GM19035 (cell line): ENCODE results near the gene VAV3.

Experiments used
- ATAC-seq: cut with Tn5 transposase; IDR thresholded peaks from one replicate; pipeline ENCODE4 v1.9.1; 2021; ENCODE audit not compliant: unreplicated experiment

The VAV3 gene

GRCh38 chr1:107803579-107803978, 161.4 kb downstream of the VAV3 start:
- no peak for ATAC-seq

- no peak for ATAC-seq
Observed at GRCh38 chr1:107802654-107803053, 162.3 kb downstream of the VAV3 start.

GRCh38 chr1:107795994-107796393, 169.0 kb downstream of the VAV3 start:
- no peak for ATAC-seq

GRCh38 chr1:107795441-107795840, 169.5 kb downstream of the VAV3 start:
- ATAC-seq, result no peak

- ATAC-seq, result no peak
Observed at GRCh38 chr1:107794571-107794970, 170.4 kb downstream of the VAV3 start.

- no peak for ATAC-seq
Observed at GRCh38 chr1:107793896-107794453, 171.0 kb downstream of the VAV3 start.

GRCh38 chr1:107791348-107791747, 173.6 kb downstream of the VAV3 start:
- ATAC-seq, result no peak

- no peak for ATAC-seq
Observed at GRCh38 chr1:107789817-107790524, 175.0 kb downstream of the VAV3 start.

- no peak for ATAC-seq
Observed at GRCh38 chr1:107788206-107789202, 176.5 kb downstream of the VAV3 start.

- no peak for ATAC-seq
Observed at GRCh38 chr1:107787299-107787698, 177.7 kb downstream of the VAV3 start.

GRCh38 chr1:107786203-107786845, 178.7 kb downstream of the VAV3 start:
- ATAC-seq, result no peak

- ATAC-seq, result no peak
Observed at GRCh38 chr1:107785496-107786202, 179.3 kb downstream of the VAV3 start.

- ATAC-seq, result no peak
Observed at GRCh38 chr1:107782217-107782845, 182.6 kb downstream of the VAV3 start.

GRCh38 chr1:107781245-107781644, 183.7 kb downstream of the VAV3 start:
- ATAC-seq, result no peak

GRCh38 chr1:107777664-107778047, 187.3 kb downstream of the VAV3 start:
- ATAC-seq, result peak; percentile 18

- ATAC-seq, result peak; percentile 86
Observed at GRCh38 chr1:107776900-107777663, 187.9 kb downstream of the VAV3 start.

- no peak for ATAC-seq
Observed at GRCh38 chr1:107771377-107771776, 193.6 kb downstream of the VAV3 start.

- no peak for ATAC-seq
Observed at GRCh38 chr1:107767156-107767582, 197.8 kb downstream of the VAV3 start.

- ATAC-seq, result no peak
Observed at GRCh38 chr1:107766533-107766932, 198.4 kb downstream of the VAV3 start.
